Activated CD4-positive, alpha-beta T cell treated with anti-CD3 and anti-CD28 coated beads for 36 hours (primary cell): ENCODE data around the gene TCEAL2. TPM values are rescaled to one million over a fixed set of nuclear protein-coding genes. Genes with fewer than 3 reads are reported as not detected.
"Not testable (repeated sequence)": the region's sequence is repeated elsewhere in the genome, so short reads cannot be mapped to it uniquely, and the experiment has no call there.

Source experiments
- ATAC-seq: fragments of 200-7000 bp; cut with Tn5 transposase; one replicate; pipeline ENCODE4 v1.10.0; 2021; ENCODE audit warnings: mild to moderate bottlenecking, moderate library complexity
- CTCF ChIA-PET: fragments of 350-600 bp; sonication (Branson Sonifier 250); formaldehyde crosslinking; loops from one replicate; lab custom pipeline; 2021; ENCODE audit warnings: antibody characterized with exemption; lab: Charles Lee
- POLR2A ChIA-PET: fragments of 350-600 bp; sonication (Branson Sonifier 250); formaldehyde crosslinking; loops from one replicate; lab custom pipeline; 2021; ENCODE audit warnings: antibody characterized with exemption, inconsistent platforms; lab: Charles Lee
- DNase-seq: peaks from one replicate; pipeline ENCODE4 v3.0.0-alpha.2; 2020
- H3K27ac Mint-ChIP-seq: one replicate; pipeline ENCODE4 v1.8.0; 2021; ENCODE audit warnings: mixed read lengths
- H3K27me3 Mint-ChIP-seq: one replicate; pipeline ENCODE4 v1.8.0; 2021; ENCODE audit warnings: mixed read lengths
- H3K36me3 Mint-ChIP-seq: one replicate; pipeline ENCODE4 v1.8.0; 2021; ENCODE audit warnings: low read depth, mixed read lengths
- H3K4me1 Mint-ChIP-seq: one replicate; pipeline ENCODE4 v1.8.0; 2021; ENCODE audit warnings: mixed read lengths
- H3K4me3 Mint-ChIP-seq: one replicate; pipeline ENCODE4 v1.8.0; 2021; ENCODE audit warnings: mild to moderate bottlenecking, moderate library complexity, mixed read lengths
- H3K9me3 Mint-ChIP-seq: one replicate; pipeline ENCODE4 v1.8.0; 2021; ENCODE audit warnings: low read depth, mixed read lengths
- intact Hi-C, 2 experiments: fragments of 100-400 bp; cut with DNase I in 1 of 2; cut with micrococcal nuclease in 1 of 2; formaldehyde crosslinking; loops; one replicate each; pipeline versions ENCODE4 v1.14.2 to v1.15.1; 2022 to 2024; cut with DNase I, micrococcal nuclease
- total RNA-seq, 2 experiments: library from RNA; stranded (reverse); gene quantifications; one replicate each; pipeline ENCODE4 v1.2.3, GENCODE V29; 2021

Gene TCEAL2
- total RNA-seq: under 1 TPM in 1 of 2 experiments, not detected in 1; 0.28 TPM

GRCh38 chrX:102125436-102125835, at the start of gene TCEAL2:
Gene TCEAL2, plus strand, starts transcription at chrX:102125679. Its CDS starts 1,152 bp downstream, at chrX:102126831.
- intact Hi-C loops, H3K27ac Mint-ChIP-seq, POLR2A ChIA-PET, ATAC-seq, H3K4me1 Mint-ChIP-seq, H3K36me3 Mint-ChIP-seq, H3K9me3 Mint-ChIP-seq: not testable (repeated sequence)
- peak within 1 kb of the TSS; percentile 36 for H3K4me3 Mint-ChIP-seq
- H3K27me3 Mint-ChIP-seq: peaks cover 21% of the 10 kb centered on the region
- CTCF ChIA-PET: interaction anchor here (0.6 kb wide), 1 partner anchor 29 kb away, joined by 3 read pairs; no protein-coding TSS in a partner anchor
- DNase-seq: peak; percentile 4

- ChIA-PET CTCF (no interaction called here), POLR2A (no interaction called here)
- H3K4me3 Mint-ChIP-seq: no peak overlapping the region
- no peaks in the 10 kb centered on the region for H3K36me3 Mint-ChIP-seq
- no peaks in the 10 kb centered on the region for H3K9me3 Mint-ChIP-seq
- intact Hi-C loops: no loop called here
- H3K27ac Mint-ChIP-seq: no peak overlapping the region
- no peak for ATAC-seq
- peaks cover 13% of the 10 kb centered on the region for H3K27me3 Mint-ChIP-seq
- H3K4me1 Mint-ChIP-seq: peaks cover 3% of the 10 kb centered on the region
- no peak for DNase-seq
Observed at GRCh38 chrX:102077426-102077825, 48.1 kb upstream of the TCEAL2 start.

GRCh38 chrX:102085706-102086105, 39.8 kb upstream of the TCEAL2 start:
- Mint-ChIP-seq H3K36me3 (no peaks in the 10 kb centered on the region), H3K4me1 (no peaks in the 10 kb centered on the region), H3K27me3 (peaks cover 12% of the 10 kb centered on the region), H3K27ac (no peak overlapping the region), H3K4me3 (no peak overlapping the region), H3K9me3 (no peaks in the 10 kb centered on the region)
- POLR2A ChIA-PET: no interaction called here
- no peak for ATAC-seq
- DNase-seq: peak; percentile 20
- intact Hi-C loops: loop anchor here in 1 of 2 experiments (5.0 to 10.0 kb wide), 2 partner anchors 488 to 671 kb away; no protein-coding TSS in a partner anchor
- CTCF ChIA-PET: no interaction called here

GRCh38 chrX:102113367-102113766, 12.1 kb upstream of the TCEAL2 start:
- ATAC-seq (no peak), DNase-seq (no peak)
- H3K27ac Mint-ChIP-seq: no peak overlapping the region
- no peaks in the 10 kb centered on the region for H3K9me3 Mint-ChIP-seq
- H3K36me3 Mint-ChIP-seq: no peaks in the 10 kb centered on the region
- H3K4me3 Mint-ChIP-seq: no peak overlapping the region
- H3K27me3 Mint-ChIP-seq: peaks cover 4% of the 10 kb centered on the region
- intact Hi-C loops: no loop called here
- CTCF ChIA-PET: no interaction called here
- H3K4me1 Mint-ChIP-seq: no peaks in the 10 kb centered on the region
- POLR2A ChIA-PET: no interaction called here

GRCh38 chrX:102115748-102116147, 9.7 kb upstream of the TCEAL2 start:
- Mint-ChIP-seq H3K27me3 (peaks cover 4% of the 10 kb centered on the region), H3K4me3 (no peak overlapping the region), H3K4me1 (no peaks in the 10 kb centered on the region), H3K36me3 (no peaks in the 10 kb centered on the region), H3K9me3 (no peaks in the 10 kb centered on the region), H3K27ac (no peak overlapping the region)
- no peak for DNase-seq
- ChIA-PET CTCF (no interaction called here), POLR2A (no interaction called here)
- no peak for ATAC-seq
- intact Hi-C loops: no loop called here

GRCh38 chrX:102125014-102125413, 465 bp upstream of the TCEAL2 start:
- ATAC-seq, H3K4me1 Mint-ChIP-seq: not testable (repeated sequence)

GRCh38 chrX:102126080-102126818, 770 bp downstream of the TCEAL2 start:
- intact Hi-C loops, H3K36me3 Mint-ChIP-seq, H3K4me1 Mint-ChIP-seq, H3K27ac Mint-ChIP-seq, CTCF ChIA-PET, H3K9me3 Mint-ChIP-seq, POLR2A ChIA-PET, DNase-seq, ATAC-seq, H3K4me3 Mint-ChIP-seq: not testable (repeated sequence)
- H3K27me3 Mint-ChIP-seq: peaks cover 26% of the 10 kb centered on the region

More at GRCh38 chrX:102125014-102125413, 465 bp upstream of the TCEAL2 start:
- H3K9me3 Mint-ChIP-seq, intact Hi-C loops, POLR2A ChIA-PET, H3K27ac Mint-ChIP-seq, DNase-seq, H3K36me3 Mint-ChIP-seq: not testable (repeated sequence)
- H3K27me3 Mint-ChIP-seq: peaks cover 21% of the 10 kb centered on the region
- peak overlapping the region; percentile 36 for H3K4me3 Mint-ChIP-seq
- CTCF ChIA-PET: interaction anchor here (0.6 kb wide), 1 partner anchor 30 kb away, joined by 3 read pairs; no protein-coding TSS in a partner anchor

- ChIA-PET CTCF (no interaction called here), POLR2A (no interaction called here)
- H3K27ac Mint-ChIP-seq: no peak overlapping the region
- no peak overlapping the region for H3K4me3 Mint-ChIP-seq
- H3K4me1 Mint-ChIP-seq: peaks cover 4% of the 10 kb centered on the region
- no peak for DNase-seq
- intact Hi-C loops: no loop called here
- ATAC-seq: no peak
- peaks cover 29% of the 10 kb centered on the region for H3K27me3 Mint-ChIP-seq
- no peaks in the 10 kb centered on the region for H3K9me3 Mint-ChIP-seq
- H3K36me3 Mint-ChIP-seq: no peaks in the 10 kb centered on the region
Observed at GRCh38 chrX:102126863-102127262, 1.4 kb downstream of the TCEAL2 start.

GRCh38 chrX:102129473-102129872, 4.0 kb downstream of the TCEAL2 start:
- intact Hi-C loops: no loop called here
- Mint-ChIP-seq H3K9me3 (no peaks in the 10 kb centered on the region), H3K4me1 (peaks cover 3% of the 10 kb centered on the region), H3K36me3 (no peaks in the 10 kb centered on the region), H3K4me3 (no peak overlapping the region), H3K27ac (no peak overlapping the region), H3K27me3 (peaks cover 34% of the 10 kb centered on the region)
- DNase-seq (no peak), ATAC-seq (no peak)
- ChIA-PET POLR2A (no interaction called here), CTCF (interaction anchor here (0.7 to 1.1 kb wide), 2 partner anchors 16 to 26 kb away, joined by 3 read pairs; partner anchors contain the start of gene BEX5)

- H3K27ac Mint-ChIP-seq: no peak overlapping the region
- DNase-seq (no peak), ATAC-seq (no peak)
- no peaks in the 10 kb centered on the region for H3K9me3 Mint-ChIP-seq
- peaks cover 21% of the 10 kb centered on the region for H3K27me3 Mint-ChIP-seq
- ChIA-PET CTCF (no interaction called here), POLR2A (no interaction called here)
- H3K4me1 Mint-ChIP-seq: no peaks in the 10 kb centered on the region
- no peaks in the 10 kb centered on the region for H3K36me3 Mint-ChIP-seq
- intact Hi-C loops: no loop called here
- H3K4me3 Mint-ChIP-seq: no peak overlapping the region
Observed at GRCh38 chrX:102138064-102138463, 12.6 kb downstream of the TCEAL2 start.

GRCh38 chrX:102140876-102141275, 15.4 kb downstream of the TCEAL2 start:
- H3K36me3 Mint-ChIP-seq, H3K9me3 Mint-ChIP-seq, H3K27ac Mint-ChIP-seq, POLR2A ChIA-PET, ATAC-seq, CTCF ChIA-PET, DNase-seq, intact Hi-C loops, H3K4me3 Mint-ChIP-seq, H3K4me1 Mint-ChIP-seq: not testable (repeated sequence)
- H3K27me3 Mint-ChIP-seq: peaks cover 23% of the 10 kb centered on the region

- H3K27me3 Mint-ChIP-seq: peaks cover 22% of the 10 kb centered on the region
- H3K4me1 Mint-ChIP-seq, POLR2A ChIA-PET, ATAC-seq, H3K9me3 Mint-ChIP-seq, H3K4me3 Mint-ChIP-seq, H3K27ac Mint-ChIP-seq, intact Hi-C loops, H3K36me3 Mint-ChIP-seq, DNase-seq, CTCF ChIA-PET: not testable (repeated sequence)
Observed at GRCh38 chrX:102141631-102142030, 16.2 kb downstream of the TCEAL2 start.
